Esophagus (tissue), 2 donors: ENCODE data around the gene PODXL2. TPM values are rescaled to one million over a fixed set of nuclear protein-coding genes. Genes with fewer than 3 reads are reported as not detected.
"Not testable (repeated sequence)": the region's sequence is repeated elsewhere in the genome, so short reads cannot be mapped to it uniquely, and the experiment has no call there.

Experiments
- H3K27ac ChIP-seq, 2 donors: one replicate each; pipeline ENCODE4 v1.5.1; 2013; ENCODE audit warnings: low read depth in 2 of 2, mild to moderate bottlenecking in 2 of 2, inconsistent platforms in 1 of 2, low read length in 1 of 2, moderate library complexity in 1 of 2
- H3K27me3 ChIP-seq, 2 donors: one replicate each; pipeline ENCODE4 v1.6.1; 2013; ENCODE audit warnings: low read length in 2 of 2, control low read depth in 1 of 2, mild to moderate bottlenecking in 1 of 2; ENCODE audit not compliant: insufficient read depth in 2 of 2, control insufficient read depth in 1 of 2
- H3K36me3 ChIP-seq, 2 donors: one replicate each; pipeline ENCODE4 v1.6.1; 2013; ENCODE audit warnings: low read length in 1 of 2; ENCODE audit not compliant: control insufficient read depth in 2 of 2, insufficient read depth in 2 of 2
- H3K4me1 ChIP-seq, 2 donors: one replicate each; pipeline ENCODE4 v1.6.1; 2013; ENCODE audit warnings: low read length in 1 of 2; ENCODE audit not compliant: control insufficient read depth in 2 of 2, insufficient read depth in 2 of 2
- H3K4me3 ChIP-seq, 2 donors: one replicate each; pipeline ENCODE4 v1.5.1; 2013; ENCODE audit warnings: low read length in 2 of 2, mild to moderate bottlenecking in 2 of 2, low read depth in 1 of 2, moderate library complexity in 1 of 2
- H3K9me3 ChIP-seq, 2 donors: one replicate each; pipeline ENCODE4 v1.6.1; 2013; ENCODE audit warnings: mild to moderate bottlenecking in 2 of 2, low read depth in 1 of 2, low read length in 1 of 2, moderate library complexity in 1 of 2; ENCODE audit not compliant: control insufficient read depth in 2 of 2, insufficient read depth in 1 of 2
- WGBS, 2 donors: extraction: QIAGEN DNeasy Blood & Tissue Kit; methylation state at CpG; one replicate each; pipeline ENCODE4 v1.1.7; 2013; 5-methylcytosine and 5-hydroxymethylcytosine counted together
- polyA plus RNA-seq, 2 donors: library from polyadenylated mRNA; stranded (reverse); fragments of 200-250 nt; gene quantifications; one replicate each; pipeline ENCODE4 v1.2.3, GENCODE V29; 2013
- donor health status: healthy with polysubstance abuse.
- donor health status: Bipolar disorder and iron deficiency.

PODXL2 gene
- polyA plus RNA-seq, 2 donors: 2.5 to 3.6 TPM

DNA sequence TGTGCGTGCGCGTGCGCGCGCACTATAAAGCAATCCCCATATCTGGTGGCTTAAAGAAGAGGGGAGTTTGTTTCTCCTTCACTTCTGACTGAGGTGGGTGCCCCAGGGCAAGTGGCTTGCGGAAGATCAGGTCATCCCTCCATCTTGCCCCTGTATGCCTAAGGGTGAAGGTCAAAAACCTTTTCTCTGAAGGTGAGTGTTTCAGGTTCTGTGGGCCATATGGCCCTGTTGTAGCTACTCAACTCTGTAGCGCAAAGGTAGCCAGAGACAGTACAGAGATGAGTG, 49.3 kb downstream of the PODXL2 start:
- Histone ChIP-seq H3K9me3 (no peaks in the 10 kb centered on the region), H3K4me3 (no peak overlapping the region), H3K27ac (no peak overlapping the region), H3K4me1 (peaks cover 0 to 12% of the 10 kb centered on the region in 2 donors), H3K36me3 (peaks cover 0 to 23% of the 10 kb centered on the region in 2 donors), H3K27me3 (no peaks in the 10 kb centered on the region)
- 93 to 96% methylated on average over 8 of the region's 8 CpGs for WGBS, 2 donors

GRCh38 chr3:127678611-127679533, 49.9 kb downstream of the PODXL2 start:
- peaks cover 0 to 9% of the 10 kb centered on the region in 2 donors for H3K4me1 ChIP-seq
- 73 to 82% methylated on average over 12 of the region's 12 CpGs for WGBS, 2 donors
- peaks cover 0 to 23% of the 10 kb centered on the region in 2 donors for H3K36me3 ChIP-seq
- no peaks in the 10 kb centered on the region for H3K27me3 ChIP-seq
- no peaks in the 10 kb centered on the region for H3K9me3 ChIP-seq
- no peak overlapping the region for H3K4me3 ChIP-seq
- no peak overlapping the region for H3K27ac ChIP-seq

DNA sequence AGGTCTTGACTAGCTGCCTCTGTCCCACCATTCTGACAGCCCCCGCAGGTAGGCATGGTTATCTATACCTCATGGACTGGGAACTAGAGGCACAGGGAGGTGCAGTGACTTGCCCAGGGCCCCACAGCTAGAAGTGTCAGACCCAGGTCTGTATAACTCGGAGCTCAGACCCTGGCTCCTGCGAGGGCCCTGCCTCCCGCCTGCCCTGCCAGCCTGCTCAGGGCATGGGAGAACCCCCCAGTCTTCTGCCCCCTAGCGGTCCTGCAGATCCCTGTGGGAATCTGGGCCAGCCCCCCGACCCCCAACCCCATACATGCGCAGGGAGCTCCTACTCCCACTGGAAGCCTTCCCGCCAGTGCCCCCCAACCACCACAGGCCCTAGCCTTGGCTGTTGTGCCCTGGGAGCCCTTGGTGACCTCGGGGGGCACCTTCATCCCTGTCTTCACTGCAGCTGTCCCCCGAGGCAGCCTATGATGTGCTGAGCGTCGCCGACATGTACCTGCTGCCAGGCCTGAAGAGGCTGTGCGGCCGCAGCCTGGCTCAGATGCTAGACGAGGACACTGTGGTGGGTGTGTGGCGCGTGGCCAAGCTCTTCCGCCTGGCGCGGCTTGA, 50.7 kb downstream of the PODXL2 start:
- H3K9me3 ChIP-seq: no peaks in the 10 kb centered on the region
- peaks cover 0 to 23% of the 10 kb centered on the region in 2 donors for H3K36me3 ChIP-seq
- whole genome bisulfite sequencing, 2 donors: 91 to 93% methylated on average over 19 to 21 of the region's 21 CpGs
- no peaks in the 10 kb centered on the region for H3K27me3 ChIP-seq
- H3K27ac ChIP-seq: no peak overlapping the region
- no peak overlapping the region for H3K4me3 ChIP-seq
- H3K4me1 ChIP-seq: peaks cover 0 to 6% of the 10 kb centered on the region in 2 donors

DNA sequence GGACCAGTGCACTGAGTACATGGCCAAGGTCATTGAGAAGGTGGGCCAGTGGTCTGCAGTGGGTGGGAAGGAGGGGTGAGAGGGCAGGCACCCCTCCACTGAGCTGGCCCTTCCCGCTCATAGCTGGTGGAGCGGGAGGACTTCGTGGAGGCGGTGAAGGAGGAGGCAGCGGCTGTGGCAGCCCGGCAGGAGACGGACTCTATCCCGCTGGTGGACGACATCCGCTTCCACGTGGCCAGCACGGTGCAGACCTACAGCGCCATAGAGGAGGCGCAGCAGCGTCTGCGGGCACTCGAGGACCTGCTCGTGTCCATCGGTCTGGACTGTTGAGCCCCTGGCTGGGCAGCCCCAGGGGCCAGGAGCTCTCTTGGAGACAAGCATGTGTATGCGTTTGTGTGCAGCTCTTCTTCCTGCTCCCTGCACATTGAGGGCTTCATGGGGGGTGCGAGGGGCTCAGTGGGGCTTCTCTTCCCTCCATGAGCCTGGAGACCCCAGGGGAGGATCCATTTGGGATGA, 51.2 kb downstream of the PODXL2 start:
- H3K27ac ChIP-seq: no peak overlapping the region
- no peaks in the 10 kb centered on the region for H3K27me3 ChIP-seq
- peaks cover 0 to 6% of the 10 kb centered on the region in 2 donors for H3K4me1 ChIP-seq
- no peak overlapping the region for H3K4me3 ChIP-seq
- peaks cover 0 to 23% of the 10 kb centered on the region in 2 donors for H3K36me3 ChIP-seq
- WGBS, 2 donors: 96 to 99% methylated on average over 20 to 21 of the region's 21 CpGs
- H3K9me3 ChIP-seq: no peaks in the 10 kb centered on the region

GRCh38 chr3:127680798-127681221, 51.8 kb downstream of the PODXL2 start:
- Histone ChIP-seq H3K4me3 (no peak overlapping the region), H3K27me3 (no peaks in the 10 kb centered on the region), H3K4me1 (peaks cover 0 to 3% of the 10 kb centered on the region in 2 donors), H3K27ac (no peak overlapping the region), H3K36me3 (peaks cover 0 to 22% of the 10 kb centered on the region in 2 donors), H3K9me3 (no peaks in the 10 kb centered on the region)
- WGBS, 2 donors: 91 to 98% methylated on average over 1 of the region's 1 CpG

DNA sequence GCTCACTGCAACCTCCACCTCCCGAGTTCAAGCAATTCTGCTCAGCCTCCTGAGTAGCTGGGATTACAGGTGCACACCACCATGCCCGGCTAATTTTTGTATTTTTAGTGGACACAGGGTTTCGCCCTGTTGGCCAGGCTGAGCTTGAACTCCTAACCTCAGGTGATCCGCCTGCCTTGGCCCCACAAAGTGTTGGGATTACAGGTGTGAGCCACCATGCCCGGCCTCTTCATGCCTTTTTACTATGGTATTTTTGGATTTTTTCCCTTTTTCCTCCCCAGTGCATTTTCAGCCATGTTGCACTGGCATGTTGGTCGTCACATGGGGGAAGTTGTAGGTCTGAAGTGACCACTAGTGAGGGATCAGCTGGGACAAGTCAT, 53.2 kb downstream of the PODXL2 start:
- not testable (repeated sequence) for H3K4me3 ChIP-seq, H3K36me3 ChIP-seq, H3K27me3 ChIP-seq, H3K9me3 ChIP-seq, H3K4me1 ChIP-seq, H3K27ac ChIP-seq
- 90 to 94% methylated on average over 6 of the region's 6 CpGs for WGBS, 2 donors

GRCh38 chr3:127682561-127682960, 53.6 kb downstream of the PODXL2 start:
- H3K4me3 ChIP-seq: no peak overlapping the region
- H3K4me1 ChIP-seq: no peaks in the 10 kb centered on the region
- H3K36me3 ChIP-seq: peaks cover 0 to 9% of the 10 kb centered on the region in 2 donors
- H3K9me3 ChIP-seq: no peaks in the 10 kb centered on the region
- 78 to 84% methylated on average over 8 of the region's 8 CpGs for WGBS, 2 donors
- no peaks in the 10 kb centered on the region for H3K27me3 ChIP-seq
- no peak overlapping the region for H3K27ac ChIP-seq

DNA sequence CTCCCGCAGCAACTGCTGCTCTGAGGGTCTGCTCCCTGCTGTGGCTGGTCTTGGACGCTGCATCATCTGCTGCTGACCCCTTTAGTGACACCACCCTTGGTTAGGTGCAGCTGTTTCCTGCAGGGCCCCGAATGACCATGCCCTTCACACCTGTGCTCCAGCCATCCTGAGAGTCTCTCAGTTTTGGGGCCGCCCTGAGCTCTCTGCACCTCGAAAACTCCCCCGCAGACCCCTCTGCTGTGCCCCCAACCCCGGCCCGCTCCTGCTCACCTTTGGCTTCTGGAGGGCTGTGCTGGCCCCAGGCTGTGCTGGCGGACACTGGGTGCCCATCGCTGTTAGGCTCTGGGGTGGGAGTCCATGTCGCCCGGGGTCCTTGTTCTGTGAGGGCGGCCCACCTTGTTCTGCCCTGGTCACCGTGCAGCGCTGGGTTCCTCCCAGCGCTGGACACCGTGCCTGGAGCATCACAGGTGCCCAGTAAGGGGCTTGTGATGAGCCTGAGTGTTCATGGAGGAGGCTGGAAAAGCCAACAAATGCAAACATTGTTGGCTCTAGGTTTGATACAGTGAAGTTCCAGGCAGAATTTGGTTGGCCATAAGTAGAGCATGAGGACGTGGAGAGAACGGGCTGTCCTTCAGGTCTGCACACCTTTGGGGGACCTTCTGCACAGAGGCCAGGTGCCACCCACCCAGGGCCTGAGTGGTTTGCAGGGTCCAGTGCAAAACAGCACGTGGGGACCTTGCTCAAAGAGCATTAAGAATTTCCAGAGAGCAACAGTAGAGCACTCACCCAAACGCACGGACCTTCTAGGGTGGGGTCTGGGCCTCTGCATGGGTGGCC, 56.1 kb downstream of the PODXL2 start:
- Histone ChIP-seq H3K9me3 (no peaks in the 10 kb centered on the region), H3K4me1 (no peaks in the 10 kb centered on the region), H3K4me3 (no peak overlapping the region), H3K27ac (no peak overlapping the region), H3K36me3 (peaks cover 0 to 10% of the 10 kb centered on the region in 2 donors), H3K27me3 (no peaks in the 10 kb centered on the region)
- WGBS, 2 donors: 76 to 78% methylated on average over 22 of the region's 22 CpGs

GRCh38 chr3:127685708-127686511, 56.9 kb downstream of the PODXL2 start:
- Histone ChIP-seq H3K36me3 (peaks cover 0 to 8% of the 10 kb centered on the region in 2 donors), H3K27ac (no peak overlapping the region), H3K9me3 (no peaks in the 10 kb centered on the region), H3K4me1 (peaks cover 0 to 2% of the 10 kb centered on the region in 2 donors), H3K27me3 (no peaks in the 10 kb centered on the region), H3K4me3 (no peak overlapping the region)
- 74 to 80% methylated on average over 4 of the region's 4 CpGs for WGBS, 2 donors
